Measurements from ENCODE around the gene ZNF441. TPM values are rescaled to one million over a fixed set of nuclear protein-coding genes. Genes with fewer than 3 reads are reported as not detected.

ZNF441 gene
- polyA plus RNA-seq, 3 donors = 0.48 to 1.0 (median 0.95) TPM

DNA sequence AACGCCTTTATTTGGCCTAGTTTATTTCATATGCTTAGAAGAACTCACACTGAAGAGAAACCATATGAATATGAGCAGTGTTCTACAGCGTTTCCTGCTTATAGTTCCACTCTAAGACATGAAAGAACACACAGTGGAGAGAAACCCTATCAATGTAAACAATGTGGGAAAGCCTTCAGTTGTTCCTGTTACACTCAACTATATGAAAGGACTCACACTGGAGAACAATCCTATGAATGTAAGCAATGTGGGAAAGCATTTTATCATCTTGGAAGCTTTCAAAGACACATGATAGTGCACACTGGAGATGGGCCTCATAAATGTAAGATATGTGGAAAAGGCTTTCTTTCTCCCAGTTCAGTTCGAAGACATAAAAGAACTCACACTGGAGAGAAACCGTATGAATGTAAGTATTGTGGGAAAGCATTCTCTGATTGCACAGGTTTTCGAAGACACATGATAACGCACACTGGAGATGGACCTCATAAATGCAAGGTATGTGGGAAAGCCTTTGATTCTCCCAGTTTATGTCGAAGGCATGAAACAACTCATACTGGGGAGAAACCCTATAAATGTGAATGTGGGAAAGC, 13.7 kb downstream of the ZNF441 start:
- peaks cover 44 to 74% of the 10 kb centered on the region in 2 donors for H3K36me3 ChIP-seq (replicated peaks in 1 of 2; ENCODE audit: control insufficient read depth in 1 of 2, insufficient read depth in 2 of 2, low read length in 2 of 2)
- peaks cover 50 to 100% of the 10 kb centered on the region in 2 donors for H3K9me3 ChIP-seq (replicated peaks in 1 of 2; ENCODE audit: control insufficient read depth in 1 of 2, insufficient read depth in 1 of 2, low read length in 2 of 2)
- no peaks in the 10 kb centered on the region for H4K20me1 ChIP-seq (ENCODE audit: insufficient read depth, low read length)
- DNase-seq = no peak
- Mint-ChIP-seq H3K27me3 (ENCODE audit: low read depth in 3 of 3) (no peaks in the 10 kb centered on the region), H3K4me1 (no peaks in the 10 kb centered on the region), H3K4me3 (no peak overlapping the region), H3K27ac (no peak overlapping the region), H3K9me3 (peaks cover 44 to 92% (median 86%) of the 10 kb centered on the region in 7 donors), H3K36me3 (peaks cover 49 to 58% of the 10 kb centered on the region in 2 donors)
- no peaks in the 10 kb centered on the region for H3K27me3 ChIP-seq (ENCODE audit: control insufficient read depth in 2 of 2, insufficient read depth in 2 of 2, low read length in 2 of 2)
- peaks cover 4% of the 10 kb centered on the region for H3K79me2 ChIP-seq (ENCODE audit: insufficient read depth, low read length)
- intact Hi-C loops (cut with micrococcal nuclease) = no loop called here
- no peak overlapping the region for H3K27ac ChIP-seq (ENCODE audit: low read depth in 1 of 2, low read length in 2 of 2)
- H2AFZ ChIP-seq (ENCODE audit: insufficient read depth, low read depth, low read length, poor library complexity, severe bottlenecking) = no peak overlapping the region
- TF ChIP-seq, protein P1, sequence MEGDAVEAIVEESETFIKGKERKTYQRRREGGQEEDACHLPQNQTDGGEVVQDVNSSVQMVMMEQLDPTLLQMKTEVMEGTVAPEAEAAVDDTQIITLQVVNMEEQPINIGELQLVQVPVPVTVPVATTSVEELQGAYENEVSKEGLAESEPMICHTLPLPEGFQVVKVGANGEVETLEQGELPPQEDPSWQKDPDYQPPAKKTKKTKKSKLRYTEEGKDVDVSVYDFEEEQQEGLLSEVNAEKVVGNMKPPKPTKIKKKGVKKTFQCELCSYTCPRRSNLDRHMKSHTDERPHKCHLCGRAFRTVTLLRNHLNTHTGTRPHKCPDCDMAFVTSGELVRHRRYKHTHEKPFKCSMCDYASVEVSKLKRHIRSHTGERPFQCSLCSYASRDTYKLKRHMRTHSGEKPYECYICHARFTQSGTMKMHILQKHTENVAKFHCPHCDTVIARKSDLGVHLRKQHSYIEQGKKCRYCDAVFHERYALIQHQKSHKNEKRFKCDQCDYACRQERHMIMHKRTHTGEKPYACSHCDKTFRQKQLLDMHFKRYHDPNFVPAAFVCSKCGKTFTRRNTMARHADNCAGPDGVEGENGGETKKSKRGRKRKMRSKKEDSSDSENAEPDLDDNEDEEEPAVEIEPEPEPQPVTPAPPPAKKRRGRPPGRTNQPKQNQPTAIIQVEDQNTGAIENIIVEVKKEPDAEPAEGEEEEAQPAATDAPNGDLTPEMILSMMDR (IDR thresholded peaks at IDR 0.05) = no peak
- no peaks in the 10 kb centered on the region for H3K4me1 ChIP-seq (ENCODE audit: control insufficient read depth in 1 of 2, insufficient read depth in 2 of 2, low read length in 2 of 2)
- H3K4me3 ChIP-seq (replicated peaks in 1 of 3; ENCODE audit: low read depth in 2 of 3, low read length in 3 of 3) = peak overlapping the region in 1 of 3 experiments; percentile 36
- H3K9ac ChIP-seq (ENCODE audit: insufficient read depth, low read length, poor library complexity, severe bottlenecking) = no peak overlapping the region
- 92% methylated on average over 4 of the region's 7 CpGs for WGBS (ENCODE audit: insufficient coverage)
- H3K4me2 ChIP-seq (replicated peaks; ENCODE audit: extremely low read depth, low read length, poor library complexity, severe bottlenecking) = no peak overlapping the region

- Histone ChIP-seq H2AFZ (ENCODE audit: insufficient read depth, low read depth, low read length, poor library complexity, severe bottlenecking) (no peak overlapping the region), H3K9ac (ENCODE audit: insufficient read depth, low read length, poor library complexity, severe bottlenecking) (no peak overlapping the region), H3K4me1 (ENCODE audit: control insufficient read depth in 1 of 2, insufficient read depth in 2 of 2, low read length in 2 of 2) (no peaks in the 10 kb centered on the region), H3K4me3 (replicated peaks in 1 of 3; ENCODE audit: low read depth in 2 of 3, low read length in 3 of 3) (peak overlapping the region in 1 of 3 experiments; percentile 36), H3K36me3 (replicated peaks in 1 of 2; ENCODE audit: control insufficient read depth in 1 of 2, insufficient read depth in 2 of 2, low read length in 2 of 2) (peaks cover 44 to 66% of the 10 kb centered on the region in 2 donors), H3K27ac (ENCODE audit: low read depth in 1 of 2, low read length in 2 of 2) (no peak overlapping the region), H3K4me2 (replicated peaks; ENCODE audit: extremely low read depth, low read length, poor library complexity, severe bottlenecking) (no peak overlapping the region), H3K79me2 (ENCODE audit: insufficient read depth, low read length) (no peaks in the 10 kb centered on the region), H4K20me1 (ENCODE audit: insufficient read depth, low read length) (no peaks in the 10 kb centered on the region), H3K9me3 (replicated peaks in 1 of 2; ENCODE audit: control insufficient read depth in 1 of 2, insufficient read depth in 1 of 2, low read length in 2 of 2) (peaks cover 55 to 100% of the 10 kb centered on the region in 2 donors), H3K27me3 (ENCODE audit: control insufficient read depth in 2 of 2, insufficient read depth in 2 of 2, low read length in 2 of 2) (no peaks in the 10 kb centered on the region)
- H3K4me1 Mint-ChIP-seq = no peaks in the 10 kb centered on the region
- WGBS (ENCODE audit: insufficient coverage) = no CpG with 5 or more reads among the region's 5 CpGs
- DNase-seq = no peak
- H3K4me3 Mint-ChIP-seq = no peak overlapping the region
- H3K36me3 Mint-ChIP-seq = peaks cover 46 to 50% of the 10 kb centered on the region in 2 donors
- peaks cover 0 to 3% (median 0%) of the 10 kb centered on the region in 3 donors for H3K27me3 Mint-ChIP-seq (ENCODE audit: low read depth in 3 of 3)
- H3K27ac Mint-ChIP-seq = no peak overlapping the region
- TF ChIP-seq, protein P1 (IDR thresholded peaks at IDR 0.05) = no peak
- peaks cover 49 to 91% (median 86%) of the 10 kb centered on the region in 7 donors for H3K9me3 Mint-ChIP-seq
- intact Hi-C loops (cut with micrococcal nuclease) = no loop called here
Measured at GRCh38 chr19:11781295-11782057, 14.7 kb downstream of the ZNF441 start.

Measured in CD14-positive monocyte (primary cell).